ENCODE measurements around the gene SHISA4. TPM values are rescaled to one million over a fixed set of nuclear protein-coding genes. Genes with fewer than 3 reads are reported as not detected.
A peak's percentile ranks its signal among the peaks of the same experiment; 100 is the strongest.

The SHISA4 gene
- total and polyA plus RNA-seq, 2 experiments from 2014 or later = 21.9 to 22.8 TPM

DNA sequence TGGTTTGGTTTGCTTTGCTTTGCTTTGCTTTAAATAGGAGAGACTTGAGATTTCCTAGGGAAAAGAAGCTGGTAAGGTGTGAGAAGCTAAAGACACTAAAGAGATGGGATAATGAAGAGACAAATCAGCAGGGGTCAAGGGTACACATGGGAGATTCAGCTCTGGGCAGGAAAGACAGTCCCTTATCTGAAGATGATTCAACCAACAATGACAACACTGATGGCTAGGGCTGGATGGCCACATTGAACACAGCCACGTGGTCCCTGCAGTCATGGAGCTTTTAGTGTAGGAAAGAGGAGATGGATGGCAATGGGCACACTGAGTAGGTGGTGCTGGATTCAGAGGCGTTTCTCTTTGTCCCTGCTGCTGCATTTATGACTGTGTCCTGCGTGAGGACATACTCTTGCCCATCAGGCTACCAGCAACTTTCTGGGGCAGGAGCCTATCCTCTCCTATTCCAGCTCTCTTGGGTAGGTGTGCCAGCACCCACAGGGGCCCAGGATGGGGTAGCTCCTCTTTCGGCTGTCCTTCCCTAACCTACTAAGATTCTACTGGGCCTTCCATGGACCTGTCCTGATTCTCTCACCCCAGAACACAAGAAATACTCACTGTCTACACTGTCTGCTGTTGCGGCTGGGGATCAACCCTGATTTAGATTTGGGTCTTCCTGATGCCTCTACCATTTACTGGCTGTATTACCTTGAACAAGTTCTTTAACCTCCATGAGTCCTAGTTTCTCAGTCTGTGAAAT lies 1.4 kb upstream of the SHISA4 start:
- no peaks in the 10 kb centered on the region for H3K27me3 ChIP-seq
- no peak overlapping the region for H3K4me3 ChIP-seq
- H3K4me1 ChIP-seq (ENCODE audit: low read depth) = peaks cover 23% of the 10 kb centered on the region
- H3K36me3 ChIP-seq = no peaks in the 10 kb centered on the region
- DNase-seq (ENCODE audit: low read depth in 1 of 2, low spot score in 1 of 2) = no peak
- H3K9me3 ChIP-seq (ENCODE audit: low read depth) = no peaks in the 10 kb centered on the region
- H3K27ac ChIP-seq = no peak overlapping the region
- TF ChIP-seq, protein P1, sequence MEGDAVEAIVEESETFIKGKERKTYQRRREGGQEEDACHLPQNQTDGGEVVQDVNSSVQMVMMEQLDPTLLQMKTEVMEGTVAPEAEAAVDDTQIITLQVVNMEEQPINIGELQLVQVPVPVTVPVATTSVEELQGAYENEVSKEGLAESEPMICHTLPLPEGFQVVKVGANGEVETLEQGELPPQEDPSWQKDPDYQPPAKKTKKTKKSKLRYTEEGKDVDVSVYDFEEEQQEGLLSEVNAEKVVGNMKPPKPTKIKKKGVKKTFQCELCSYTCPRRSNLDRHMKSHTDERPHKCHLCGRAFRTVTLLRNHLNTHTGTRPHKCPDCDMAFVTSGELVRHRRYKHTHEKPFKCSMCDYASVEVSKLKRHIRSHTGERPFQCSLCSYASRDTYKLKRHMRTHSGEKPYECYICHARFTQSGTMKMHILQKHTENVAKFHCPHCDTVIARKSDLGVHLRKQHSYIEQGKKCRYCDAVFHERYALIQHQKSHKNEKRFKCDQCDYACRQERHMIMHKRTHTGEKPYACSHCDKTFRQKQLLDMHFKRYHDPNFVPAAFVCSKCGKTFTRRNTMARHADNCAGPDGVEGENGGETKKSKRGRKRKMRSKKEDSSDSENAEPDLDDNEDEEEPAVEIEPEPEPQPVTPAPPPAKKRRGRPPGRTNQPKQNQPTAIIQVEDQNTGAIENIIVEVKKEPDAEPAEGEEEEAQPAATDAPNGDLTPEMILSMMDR (IDR thresholded peaks at IDR 0.05; ENCODE audit: low read depth, low read length) = no peak

DNA sequence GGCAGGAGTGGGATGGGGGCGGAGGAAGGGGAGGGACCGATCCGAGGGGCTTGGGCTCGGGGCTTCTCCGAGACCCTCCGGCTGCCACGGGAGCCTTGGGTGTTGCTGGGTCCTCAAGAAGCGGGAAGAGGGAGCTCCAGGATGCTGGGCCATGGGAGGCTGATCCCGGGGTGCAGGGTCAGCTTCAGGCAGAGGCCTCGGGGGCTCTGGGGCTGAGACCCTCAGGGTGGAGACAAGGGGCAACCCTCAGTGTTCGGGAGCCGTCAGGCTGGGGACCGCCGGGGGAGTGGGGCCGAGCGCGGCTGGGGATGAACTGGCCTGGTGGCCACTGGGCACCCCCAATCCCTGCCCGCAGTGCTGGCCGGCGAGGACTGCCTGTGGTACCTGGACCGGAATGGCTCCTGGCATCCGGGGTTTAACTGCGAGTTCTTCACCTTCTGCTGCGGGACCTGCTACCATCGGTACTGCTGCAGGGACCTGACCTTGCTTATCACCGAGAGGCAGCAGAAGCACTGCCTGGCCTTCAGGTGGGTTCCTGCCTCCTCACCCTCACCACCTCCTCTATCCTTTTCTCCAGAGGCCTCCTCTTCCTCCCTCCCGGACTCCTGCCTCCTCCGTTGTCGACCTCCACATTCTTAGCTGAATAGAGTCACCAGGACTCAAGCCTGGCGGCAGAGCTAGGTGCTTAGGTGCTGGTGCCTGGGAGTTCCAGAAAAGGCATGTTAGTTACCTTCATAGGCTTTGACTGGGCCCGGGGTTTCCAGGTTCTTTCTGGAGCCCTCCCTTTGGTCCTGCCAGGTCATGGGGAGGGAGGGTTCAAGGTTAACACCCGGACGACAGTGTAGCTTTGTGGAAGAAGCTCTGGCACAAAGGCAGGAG lies 631 bp downstream of the SHISA4 start:
- H3K36me3 ChIP-seq = no peaks in the 10 kb centered on the region
- DNase-seq (ENCODE audit: low read depth in 1 of 2, low spot score in 1 of 2) = no peak
- no peaks in the 10 kb centered on the region for H3K27me3 ChIP-seq
- no peak overlapping the region for H3K27ac ChIP-seq
- H3K4me1 ChIP-seq (ENCODE audit: low read depth) = peaks cover 27% of the 10 kb centered on the region
- peak overlapping the region; percentile 56 for H3K4me3 ChIP-seq
- H3K9me3 ChIP-seq (ENCODE audit: low read depth) = no peaks in the 10 kb centered on the region
- TF ChIP-seq, protein P1 (IDR thresholded peaks at IDR 0.05; ENCODE audit: low read depth, low read length) = no peak

DNA sequence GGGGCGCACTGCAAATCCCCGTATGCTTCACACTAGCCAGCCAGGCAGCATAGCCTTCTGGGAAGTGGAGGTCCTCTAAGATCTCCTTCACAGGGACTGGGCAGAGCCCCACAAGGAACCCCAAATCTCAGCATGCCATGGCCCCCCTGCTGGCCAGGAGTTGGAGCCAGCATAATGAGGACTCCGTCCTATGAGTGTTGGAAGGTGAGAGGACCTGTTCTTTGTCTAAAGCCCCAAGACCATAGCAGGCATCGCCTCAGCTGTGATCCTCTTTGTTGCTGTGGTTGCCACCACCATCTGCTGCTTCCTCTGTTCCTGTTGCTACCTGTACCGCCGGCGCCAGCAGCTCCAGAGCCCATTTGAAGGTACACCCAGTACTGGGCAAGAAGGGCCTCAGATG lies 1.5 kb downstream of the SHISA4 start:
- TF ChIP-seq, protein P1 (IDR thresholded peaks at IDR 0.05; ENCODE audit: low read depth, low read length) = no peak
- Histone ChIP-seq H3K4me1 (ENCODE audit: low read depth) (peaks cover 18% of the 10 kb centered on the region), H3K36me3 (no peaks in the 10 kb centered on the region), H3K9me3 (ENCODE audit: low read depth) (no peaks in the 10 kb centered on the region), H3K4me3 (no peak overlapping the region), H3K27me3 (no peaks in the 10 kb centered on the region), H3K27ac (no peak overlapping the region)
- DNase-seq (ENCODE audit: low read depth in 1 of 2, low spot score in 1 of 2) = no peak

DNA sequence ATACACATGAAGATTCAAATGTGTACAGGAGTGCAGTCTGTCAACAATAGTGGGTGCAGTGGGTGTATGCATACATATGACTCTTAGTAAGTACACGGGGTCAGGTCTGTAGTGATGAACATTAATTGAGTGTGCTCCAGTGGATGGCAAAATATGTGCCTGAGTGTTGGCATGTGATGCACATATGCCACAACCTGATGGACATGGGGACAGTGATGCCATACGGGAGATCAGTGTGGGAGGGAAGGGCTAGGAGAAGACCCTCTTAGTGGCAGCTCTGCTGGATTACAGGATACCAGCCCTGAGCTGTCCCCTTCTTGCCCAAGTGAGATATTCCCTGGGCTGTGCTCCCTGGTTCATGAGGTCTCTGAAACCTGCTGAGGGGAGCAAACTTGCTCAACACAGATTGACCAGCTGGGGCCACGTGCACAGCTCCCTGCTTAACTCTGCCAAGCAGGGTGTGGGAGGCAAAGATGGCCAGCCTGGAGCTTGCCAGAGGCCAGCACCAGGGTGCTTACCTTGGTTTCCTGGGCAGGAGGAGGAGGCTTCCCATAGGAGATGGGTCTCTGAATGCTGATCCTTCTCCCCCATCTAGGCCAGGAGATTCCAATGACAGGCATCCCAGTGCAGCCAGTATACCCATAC lies 2.2 kb downstream of the SHISA4 start:
- Histone ChIP-seq H3K36me3 (no peaks in the 10 kb centered on the region), H3K27me3 (no peaks in the 10 kb centered on the region), H3K4me1 (ENCODE audit: low read depth) (peaks cover 13% of the 10 kb centered on the region), H3K27ac (no peak overlapping the region), H3K9me3 (ENCODE audit: low read depth) (no peaks in the 10 kb centered on the region), H3K4me3 (no peak overlapping the region)
- DNase-seq (ENCODE audit: low read depth in 1 of 2, low spot score in 1 of 2) = no peak
- TF ChIP-seq, protein P1 (IDR thresholded peaks at IDR 0.05; ENCODE audit: low read depth, low read length) = no peak

DNA sequence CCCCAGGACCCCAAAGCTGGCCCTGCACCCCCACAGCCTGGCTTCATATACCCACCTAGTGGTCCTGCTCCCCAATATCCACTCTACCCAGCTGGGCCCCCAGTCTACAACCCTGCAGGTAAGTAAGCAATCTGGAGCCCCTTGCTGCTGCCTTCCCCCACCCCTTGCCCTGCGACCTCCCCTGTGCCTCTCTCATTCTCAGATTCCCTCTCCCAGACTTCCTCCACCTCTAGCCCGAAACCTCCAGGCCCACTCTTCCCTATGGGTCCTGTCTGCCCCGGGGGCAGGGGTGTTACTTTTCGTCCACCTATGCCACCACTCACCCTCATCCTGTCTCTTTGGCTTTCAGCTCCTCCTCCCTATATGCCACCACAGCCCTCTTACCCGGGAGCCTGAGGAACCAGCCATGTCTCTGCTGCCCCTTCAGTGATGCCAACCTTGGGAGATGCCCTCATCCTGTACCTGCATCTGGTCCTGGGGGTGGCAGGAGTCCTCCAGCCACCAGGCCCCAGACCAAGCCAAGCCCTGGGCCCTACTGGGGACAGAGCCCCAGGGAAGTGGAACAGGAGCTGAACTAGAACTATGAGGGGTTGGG lies 2.9 kb downstream of the SHISA4 start:
- DNase-seq (ENCODE audit: low read depth in 1 of 2, low spot score in 1 of 2) = no peak
- Histone ChIP-seq H3K4me1 (ENCODE audit: low read depth) (peaks cover 13% of the 10 kb centered on the region), H3K27me3 (no peaks in the 10 kb centered on the region), H3K27ac (no peak overlapping the region), H3K4me3 (no peak overlapping the region), H3K36me3 (no peaks in the 10 kb centered on the region), H3K9me3 (ENCODE audit: low read depth) (no peaks in the 10 kb centered on the region)
- TF ChIP-seq, protein P1 (IDR thresholded peaks at IDR 0.05; ENCODE audit: low read depth, low read length) = no peak
